ENCODE data around the gene C11orf91.
A peak's percentile ranks its signal among the peaks of the same experiment; 100 is the strongest.
"Not testable (repeated sequence)": the region's sequence is repeated elsewhere in the genome, so short reads cannot be mapped to it uniquely, and the experiment has no call there.

The C11orf91 gene

GRCh38 chr11:33687733-33688479, 12.7 kb downstream of the C11orf91 start:
- H3K27ac ChIP-seq = no peak overlapping the region
- TF ChIP-seq CTCF (conservative IDR thresholded peaks at IDR 0.05) (peak; percentile 80), ZFX (IDR thresholded peaks at IDR 0.05) (no peak)

GRCh38 chr11:33685082-33685481, 15.5 kb downstream of the C11orf91 start:
- TF ChIP-seq ZFX (IDR thresholded peaks at IDR 0.05) = no peak
- no peak for TF ChIP-seq CTCF (conservative IDR thresholded peaks at IDR 0.05)
- no peak overlapping the region for H3K27ac ChIP-seq

GRCh38 chr11:33684003-33684706, 16.5 kb downstream of the C11orf91 start:
- TF ChIP-seq ZFX (IDR thresholded peaks at IDR 0.05) (no peak), CTCF (conservative IDR thresholded peaks at IDR 0.05) (no peak)
- no peak overlapping the region for H3K27ac ChIP-seq

- TF ChIP-seq ZFX (IDR thresholded peaks at IDR 0.05) = no peak
- TF ChIP-seq CTCF (conservative IDR thresholded peaks at IDR 0.05) = no peak
- no peak overlapping the region for H3K27ac ChIP-seq
These were observed 18.2 kb downstream of the C11orf91 start for GRCh38 chr11:33682446-33682845.

GRCh38 chr11:33682019-33682418, 18.6 kb downstream of the C11orf91 start:
- TF ChIP-seq ZFX (IDR thresholded peaks at IDR 0.05) (no peak), CTCF (conservative IDR thresholded peaks at IDR 0.05) (no peak)
- H3K27ac ChIP-seq = no peak overlapping the region

- H3K27ac ChIP-seq = not testable (repeated sequence)
These were observed 22.0 kb downstream of the C11orf91 start for GRCh38 chr11:33678616-33679015.

GRCh38 chr11:33674035-33674814, 26.4 kb downstream of the C11orf91 start:
- no peak overlapping the region for H3K27ac ChIP-seq
- TF ChIP-seq CTCF (conservative IDR thresholded peaks at IDR 0.05) (no peak), ZFX (IDR thresholded peaks at IDR 0.05) (no peak)

All from C4-2B (cell line).